Chondrocyte (in vitro differentiated cells): Measurements from ENCODE around the gene BSG. TPM values are rescaled to one million over a fixed set of nuclear protein-coding genes. Genes with fewer than 3 reads are reported as not detected.

Source experiments
- DNase-seq: peaks from one replicate; pipeline ENCODE4 v3.0.0; 2021; ENCODE audit warnings: mixed read lengths, low spot score
- H3K27ac Mint-ChIP-seq: one replicate; pipeline ENCODE4 v1.8.0; 2021; ENCODE audit warnings: mild to moderate bottlenecking, moderate library complexity, mixed read lengths; ENCODE audit not compliant: unreplicated experiment
- H3K27me3 Mint-ChIP-seq: 2 replicates; pipeline ENCODE4 v1.8.0; 2021; ENCODE audit warnings: low read depth, mixed read lengths
- H3K36me3 Mint-ChIP-seq: 2 replicates; pipeline ENCODE4 v1.8.0; 2021; ENCODE audit warnings: low read depth, mixed read lengths
- H3K4me1 Mint-ChIP-seq: 2 replicates; pipeline ENCODE4 v1.8.0; 2021; ENCODE audit warnings: low read depth, mild to moderate bottlenecking, mixed read lengths
- H3K4me3 Mint-ChIP-seq: one replicate; pipeline ENCODE4 v1.8.0; 2021; ENCODE audit warnings: mild to moderate bottlenecking, moderate library complexity, mixed read lengths; ENCODE audit not compliant: unreplicated experiment
- H3K9me3 Mint-ChIP-seq: 2 replicates; pipeline ENCODE4 v1.8.0; 2021; ENCODE audit warnings: low read depth, mixed read lengths
- total RNA-seq: library from RNA; stranded (reverse); gene quantifications from 3 replicates; pipeline ENCODE4 v1.2.1, GENCODE V29; 2021
- TF ChIP-seq, protein P1 (sequence below): fragments of 200-600 bp; sonication (generic); IDR thresholded peaks from 2 replicates; pipeline ENCODE4 v1.5.0; 2021; ENCODE audit warnings: antibody characterized with exemption, mild to moderate bottlenecking, moderate library complexity

Gene BSG
- total RNA-seq, 1 donor from 2014 or later, result 440 TPM

DNA sequence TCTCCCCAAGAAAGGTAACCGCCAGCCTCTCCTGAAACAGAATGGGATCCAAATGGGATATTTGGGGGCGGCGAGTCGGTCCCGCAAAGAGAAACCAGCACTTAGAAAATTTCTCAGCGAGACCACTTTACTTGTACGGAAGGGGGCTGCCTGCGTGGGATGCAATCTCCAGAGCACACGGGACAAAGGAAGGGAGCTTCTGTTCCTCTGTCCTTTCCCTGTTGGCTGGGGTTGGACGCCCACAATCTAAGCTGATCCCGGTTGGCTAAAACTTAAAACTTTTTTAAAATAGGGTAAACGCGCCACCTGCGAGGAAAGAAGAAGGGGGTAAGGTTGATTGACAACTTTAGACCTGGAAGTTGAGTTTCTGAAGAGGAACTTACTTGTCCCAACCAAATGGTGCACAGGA, 826 bp upstream of the BSG start:
- Mint-ChIP-seq H3K27ac (peak overlapping the region; percentile 86), H3K4me3 (peak overlapping the region; percentile 90), H3K27me3 (no peaks in the 10 kb centered on the region), H3K4me1 (peaks cover 45% of the 10 kb centered on the region), H3K36me3 (no peaks in the 10 kb centered on the region), H3K9me3 (no peaks in the 10 kb centered on the region)
- DNase-seq, result no peak
- TF ChIP-seq, protein P1, sequence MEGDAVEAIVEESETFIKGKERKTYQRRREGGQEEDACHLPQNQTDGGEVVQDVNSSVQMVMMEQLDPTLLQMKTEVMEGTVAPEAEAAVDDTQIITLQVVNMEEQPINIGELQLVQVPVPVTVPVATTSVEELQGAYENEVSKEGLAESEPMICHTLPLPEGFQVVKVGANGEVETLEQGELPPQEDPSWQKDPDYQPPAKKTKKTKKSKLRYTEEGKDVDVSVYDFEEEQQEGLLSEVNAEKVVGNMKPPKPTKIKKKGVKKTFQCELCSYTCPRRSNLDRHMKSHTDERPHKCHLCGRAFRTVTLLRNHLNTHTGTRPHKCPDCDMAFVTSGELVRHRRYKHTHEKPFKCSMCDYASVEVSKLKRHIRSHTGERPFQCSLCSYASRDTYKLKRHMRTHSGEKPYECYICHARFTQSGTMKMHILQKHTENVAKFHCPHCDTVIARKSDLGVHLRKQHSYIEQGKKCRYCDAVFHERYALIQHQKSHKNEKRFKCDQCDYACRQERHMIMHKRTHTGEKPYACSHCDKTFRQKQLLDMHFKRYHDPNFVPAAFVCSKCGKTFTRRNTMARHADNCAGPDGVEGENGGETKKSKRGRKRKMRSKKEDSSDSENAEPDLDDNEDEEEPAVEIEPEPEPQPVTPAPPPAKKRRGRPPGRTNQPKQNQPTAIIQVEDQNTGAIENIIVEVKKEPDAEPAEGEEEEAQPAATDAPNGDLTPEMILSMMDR, result no peak

DNA sequence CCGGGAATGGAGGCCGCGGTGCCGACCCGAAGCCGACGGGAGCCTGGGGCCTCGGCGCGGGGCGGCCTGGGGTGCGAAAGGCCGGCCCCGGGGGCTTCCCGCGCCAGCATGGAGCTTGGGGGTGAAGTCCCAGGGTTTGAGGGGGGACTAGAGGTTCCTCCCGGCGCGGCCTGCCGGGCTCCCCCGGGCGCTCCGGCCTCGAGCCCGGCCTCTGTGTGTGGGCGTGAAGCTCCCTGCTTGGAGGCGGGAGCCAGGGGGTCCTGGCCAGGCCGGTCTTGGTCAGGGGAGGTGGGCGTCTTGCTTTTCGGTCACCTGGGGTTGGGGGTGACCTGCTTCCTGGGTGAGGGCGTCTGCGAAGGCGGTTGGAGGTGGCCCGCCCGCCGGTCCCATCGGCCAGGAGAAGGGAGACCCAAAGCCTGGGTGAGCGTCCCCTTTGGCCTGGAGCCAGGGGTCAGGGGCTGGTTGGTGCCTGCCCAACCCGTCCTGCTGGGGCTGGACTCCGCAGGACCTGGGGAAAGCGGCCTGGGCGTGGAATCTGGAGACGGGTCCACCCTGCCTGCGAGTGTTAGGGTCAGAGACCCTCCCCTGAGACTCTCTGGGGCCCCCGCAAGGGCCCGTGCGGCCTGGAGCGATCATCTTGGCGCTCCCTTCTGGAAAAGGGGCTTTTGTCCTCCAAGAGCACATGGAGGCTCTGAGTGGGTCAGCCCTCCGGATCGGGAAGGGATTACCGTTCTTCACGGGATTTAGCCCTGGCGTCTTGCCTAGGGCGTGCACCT, 535 bp downstream of the BSG start:
- peak; percentile 87 for DNase-seq
- H3K36me3 Mint-ChIP-seq, result no peaks in the 10 kb centered on the region

DNA sequence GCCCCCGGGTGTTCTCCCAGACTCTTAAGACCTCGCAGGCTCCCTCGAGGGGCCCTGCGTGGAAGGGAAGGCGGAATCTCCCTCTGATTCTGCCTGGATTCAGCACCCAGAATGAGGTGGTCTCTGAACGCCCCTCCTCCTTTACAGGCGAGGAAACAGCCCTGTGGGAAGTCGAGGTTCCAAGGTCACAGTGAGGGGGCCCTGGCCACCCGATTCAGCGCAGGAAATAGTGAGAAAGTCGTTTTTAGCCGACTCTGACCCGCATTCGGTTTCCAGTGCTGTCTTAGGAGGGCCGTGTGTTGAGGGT, 1.1 kb downstream of the BSG start:
- Mint-ChIP-seq H3K4me1 (peaks cover 51% of the 10 kb centered on the region), H3K36me3 (no peaks in the 10 kb centered on the region), H3K9me3 (no peaks in the 10 kb centered on the region), H3K27me3 (no peaks in the 10 kb centered on the region), H3K4me3 (peak overlapping the region; percentile 81), H3K27ac (peak overlapping the region; percentile 59)
- TF ChIP-seq, protein P1, result no peak
- no peak for DNase-seq

More for the DNA sequence above, 535 bp downstream of the BSG start:
- Mint-ChIP-seq H3K9me3 (no peaks in the 10 kb centered on the region), H3K4me1 (peaks cover 51% of the 10 kb centered on the region), H3K27me3 (no peaks in the 10 kb centered on the region), H3K27ac (peak overlapping the region; percentile 59), H3K4me3 (peak overlapping the region; percentile 81)
- TF ChIP-seq, protein P1, result no peak

DNA sequence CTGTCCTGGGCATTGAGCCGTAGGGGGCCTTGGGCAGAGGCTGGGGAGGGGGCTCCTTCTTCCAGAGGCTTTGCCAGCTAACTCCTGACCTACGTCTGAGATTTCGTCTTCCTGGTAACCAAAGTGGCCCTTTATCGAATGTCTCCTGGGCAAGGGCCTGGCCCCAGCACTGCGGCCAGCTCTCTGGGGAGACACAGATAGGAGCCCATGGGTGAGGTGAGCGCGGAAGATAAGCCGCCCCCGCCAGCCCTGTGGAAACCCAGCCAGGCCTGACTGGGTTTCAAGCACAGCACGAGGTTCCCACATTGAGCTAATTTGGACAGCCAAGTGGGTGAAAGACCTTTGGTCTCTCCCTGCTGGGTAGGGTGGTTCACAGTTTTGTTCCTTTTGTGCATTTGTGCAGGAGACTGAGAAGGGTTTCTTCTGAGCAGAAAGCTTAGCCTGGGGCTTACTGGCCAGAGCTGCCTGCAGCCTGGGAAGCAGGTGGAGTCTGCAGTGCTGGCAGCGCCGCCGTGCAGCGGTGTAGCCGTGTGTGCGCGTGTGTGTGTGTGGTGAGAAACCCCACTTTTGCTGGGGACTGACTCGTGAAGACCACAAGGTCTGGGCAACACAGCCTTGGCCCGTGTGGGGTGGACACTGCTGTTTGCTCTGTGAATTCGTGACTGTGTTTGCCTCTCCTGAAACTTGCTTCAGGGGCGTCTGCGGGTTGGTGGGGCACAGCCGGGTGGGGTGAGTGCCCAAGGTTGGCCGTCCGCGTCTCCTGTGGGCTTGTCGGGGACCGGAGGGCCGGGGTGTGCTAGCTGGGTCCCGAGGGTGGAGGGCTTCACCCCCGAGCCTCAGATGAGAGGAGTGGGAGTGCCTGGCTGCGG, 2.5 kb downstream of the BSG start:
- peak; percentile 79 for DNase-seq
- Mint-ChIP-seq H3K36me3 (no peaks in the 10 kb centered on the region), H3K4me1 (peaks cover 50% of the 10 kb centered on the region), H3K27me3 (no peaks in the 10 kb centered on the region), H3K27ac (peak overlapping the region; percentile 90), H3K9me3 (no peaks in the 10 kb centered on the region), H3K4me3 (peak overlapping the region; percentile 81)
- TF ChIP-seq, protein P1, result no peak
